H1 (cell line): ENCODE data around the gene LAMB1. TPM values are rescaled to one million over a fixed set of nuclear protein-coding genes. Genes with fewer than 3 reads are reported as not detected.

Source experiments
- BRCA1 ChIP-seq: IDR thresholded peaks from 2 replicates; pipeline ENCODE4 v1.6.1; 2012; ENCODE audit warnings: low read depth, low read length, improper control_type of control experiment
- CHD2 ChIP-seq: IDR thresholded peaks from 2 replicates; pipeline ENCODE4 v1.6.1; 2012; ENCODE audit warnings: low read length, improper control_type of control experiment
- CHD7 ChIP-seq: fragments of 300-600 bp; sonication (generic); IDR thresholded peaks from 2 replicates; pipeline ENCODE4 v1.7.1; 2012; ENCODE audit warnings: low read length, moderate library complexity, mild to moderate bottlenecking, inconsistent platforms; ENCODE audit not compliant: insufficient replicate concordance
- KDM5A ChIP-seq: fragments of 200-600 bp; IDR thresholded peaks from 2 replicates; pipeline ENCODE4 v1.7.1; 2012; ENCODE audit warnings: mild to moderate bottlenecking, low read length, inconsistent platforms, mixed read lengths
- POLR2AphosphoS5 ChIP-seq: IDR thresholded peaks from 2 replicates; pipeline ENCODE4 v1.6.1; 2011; ENCODE audit warnings: low read depth, low read length
- SIX5 ChIP-seq: IDR thresholded peaks from 2 replicates; pipeline ENCODE4 v1.6.1; 2011; ENCODE audit warnings: mild to moderate bottlenecking, low read depth, low read length
- SP1 ChIP-seq: IDR thresholded peaks from 2 replicates; pipeline ENCODE4 v1.6.1; 2011; ENCODE audit warnings: low read depth, low read length
- SUZ12 ChIP-seq: fragments of 200-600 bp; sonication (generic); IDR thresholded peaks from 2 replicates; pipeline ENCODE4 v1.6.1; 2012; ENCODE audit warnings: mild to moderate bottlenecking, inconsistent platforms, low read length, moderate library complexity, mixed read lengths
- ZNF274 ChIP-seq: IDR thresholded peaks from 2 replicates; pipeline ENCODE4 v1.7.0; 2012; ENCODE audit warnings: low read length, borderline replicate concordance; ENCODE audit errors: extremely low read depth
- polyA plus RNA-seq, 7 experiments: library from polyadenylated mRNA; depleted of rRNA in 3 of 7; stranded (reverse) in 5 of 7; unstranded in 2 of 7; fragments of >200 nt in 5 of 7; fragments of 200-250 nt in 2 of 7; gene quantifications; 1 replicate in 5 of 7; 2 replicates in 1 of 7; 4 replicates in 1 of 7; pipeline versions ENCODE4 v1.2.1 to v1.2.3, GENCODE V29; 2011 to 2013; ENCODE audit warnings: missing spikeins in 2 of 7, mixed read lengths in 2 of 7
- total RNA-seq: library from RNA; stranded (reverse); fragmentation: NEBNext Ultra II Directional; extraction: Animal tissue kit (Norgen Biotek cat#: 25700); gene quantifications from 2 replicates; pipeline ENCODE4 v1.2.1, GENCODE V29; 2021
- TF ChIP-seq, protein P1 (sequence below): IDR thresholded peaks from 2 replicates; pipeline ENCODE4 v1.6.1; 2011; ENCODE audit warnings: low read depth, mild to moderate bottlenecking, low read length; ENCODE audit not compliant: insufficient read depth
- TF ChIP-seq, protein P2 (sequence below): IDR thresholded peaks from 2 replicates; pipeline ENCODE4 v1.6.1; 2012; ENCODE audit warnings: low read length, inconsistent platforms

LAMB1 gene
- total and polyA plus RNA-seq, 2 of the 8 experiments (the other 6 are each of a cell fraction or from before 2014, with no cell fraction given) = 31.9 to 38.5 TPM

DNA sequence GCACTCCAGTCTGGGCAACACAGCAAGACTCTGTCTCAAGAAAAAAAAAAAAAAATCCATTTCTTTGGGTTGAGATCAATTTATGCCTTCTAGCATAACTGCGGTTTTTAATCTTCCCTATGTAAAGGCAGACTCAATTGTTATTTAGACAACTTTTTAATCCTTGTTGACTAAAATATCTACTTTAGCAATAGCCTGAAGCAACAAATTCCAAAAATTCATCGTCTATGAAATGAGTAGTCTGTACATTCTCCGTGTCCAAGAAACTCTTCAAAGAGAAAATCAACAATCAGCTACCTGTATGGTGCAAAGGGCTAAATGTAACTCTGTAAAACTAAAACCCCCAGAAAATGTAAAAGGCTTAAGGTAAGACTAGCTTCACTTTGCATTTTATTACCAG is 22.8 kb downstream of the LAMB1 start (continued):
- TF ChIP-seq CHD7 = no peak
- TF ChIP-seq, protein P1, sequence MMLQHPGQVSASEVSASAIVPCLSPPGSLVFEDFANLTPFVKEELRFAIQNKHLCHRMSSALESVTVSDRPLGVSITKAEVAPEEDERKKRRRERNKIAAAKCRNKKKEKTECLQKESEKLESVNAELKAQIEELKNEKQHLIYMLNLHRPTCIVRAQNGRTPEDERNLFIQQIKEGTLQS = no peak
- TF ChIP-seq SUZ12 = no peak
- TF ChIP-seq BRCA1 = no peak
- TF ChIP-seq POLR2AphosphoS5 = no peak
- TF ChIP-seq SP1 = no peak
- no peak for TF ChIP-seq SIX5
- no peak for TF ChIP-seq ZNF274
- TF ChIP-seq KDM5A = no peak
- no peak for TF ChIP-seq CHD2
- TF ChIP-seq, protein P2, sequence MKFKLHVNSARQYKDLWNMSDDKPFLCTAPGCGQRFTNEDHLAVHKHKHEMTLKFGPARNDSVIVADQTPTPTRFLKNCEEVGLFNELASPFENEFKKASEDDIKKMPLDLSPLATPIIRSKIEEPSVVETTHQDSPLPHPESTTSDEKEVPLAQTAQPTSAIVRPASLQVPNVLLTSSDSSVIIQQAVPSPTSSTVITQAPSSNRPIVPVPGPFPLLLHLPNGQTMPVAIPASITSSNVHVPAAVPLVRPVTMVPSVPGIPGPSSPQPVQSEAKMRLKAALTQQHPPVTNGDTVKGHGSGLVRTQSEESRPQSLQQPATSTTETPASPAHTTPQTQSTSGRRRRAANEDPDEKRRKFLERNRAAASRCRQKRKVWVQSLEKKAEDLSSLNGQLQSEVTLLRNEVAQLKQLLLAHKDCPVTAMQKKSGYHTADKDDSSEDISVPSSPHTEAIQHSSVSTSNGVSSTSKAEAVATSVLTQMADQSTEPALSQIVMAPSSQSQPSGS = no peak
